GM13977 (cell line): Measurements from ENCODE around the gene KDELR3.
"Not testable (repeated sequence)": the region's sequence is repeated elsewhere in the genome, so short reads cannot be mapped to it uniquely, and the experiment has no call there.

Experiments
- DNase-seq: peaks from one replicate; pipeline ENCODE4 v3.0.0; 2012; ENCODE audit warnings: low spot score
- CTCF ChIP-seq: IDR thresholded peaks from 2 replicates; pipeline ENCODE4 v1.5.1; 2012; ENCODE audit warnings: mild to moderate bottlenecking, control low read depth; ENCODE audit not compliant: insufficient read depth; ENCODE audit errors: extremely low read depth, missing control alignments
- in situ Hi-C: fragments of 300-500 bp; cut with MboI; formaldehyde crosslinking; loops from one replicate; pipeline ENCODE4 v1.12.0; 2022; ENCODE audit warnings: low sequenced_read_pairs, low pct_unique_long_range_greater_than_20kb, mixed read lengths, inconsistent platforms; ENCODE audit not compliant: unreplicated experiment

KDELR3 gene

GRCh38 chr22:38468443-38469305, 778 bp downstream of the KDELR3 start:
- DNase-seq: peak; percentile 46
- no peak for TF ChIP-seq CTCF
- in situ Hi-C loops: no loop called here

- peak; percentile 32 for DNase-seq
- in situ Hi-C loops: no loop called here
- TF ChIP-seq CTCF: no peak
These were observed 1.4 kb downstream of the KDELR3 start for GRCh38 chr22:38469306-38469781.

GRCh38 chr22:38470179-38470578, 2.3 kb downstream of the KDELR3 start:
- in situ Hi-C loops, DNase-seq: not testable (repeated sequence)

- in situ Hi-C loops: no loop called here
- TF ChIP-seq CTCF: no peak
- no peak for DNase-seq
These were observed 3.3 kb downstream of the KDELR3 start for GRCh38 chr22:38471237-38471636.

GRCh38 chr22:38474003-38474607, 6.2 kb downstream of the KDELR3 start:
- no peak for TF ChIP-seq CTCF
- DNase-seq: no peak
- in situ Hi-C loops: no loop called here

GRCh38 chr22:38477585-38477984, 9.7 kb downstream of the KDELR3 start:
- TF ChIP-seq CTCF: no peak
- no peak for DNase-seq
- in situ Hi-C loops: no loop called here
